Measurements from ENCODE around the gene PAQR4.
A peak's percentile ranks its signal among the peaks of the same experiment; 100 is the strongest.

Gene PAQR4

DNA sequence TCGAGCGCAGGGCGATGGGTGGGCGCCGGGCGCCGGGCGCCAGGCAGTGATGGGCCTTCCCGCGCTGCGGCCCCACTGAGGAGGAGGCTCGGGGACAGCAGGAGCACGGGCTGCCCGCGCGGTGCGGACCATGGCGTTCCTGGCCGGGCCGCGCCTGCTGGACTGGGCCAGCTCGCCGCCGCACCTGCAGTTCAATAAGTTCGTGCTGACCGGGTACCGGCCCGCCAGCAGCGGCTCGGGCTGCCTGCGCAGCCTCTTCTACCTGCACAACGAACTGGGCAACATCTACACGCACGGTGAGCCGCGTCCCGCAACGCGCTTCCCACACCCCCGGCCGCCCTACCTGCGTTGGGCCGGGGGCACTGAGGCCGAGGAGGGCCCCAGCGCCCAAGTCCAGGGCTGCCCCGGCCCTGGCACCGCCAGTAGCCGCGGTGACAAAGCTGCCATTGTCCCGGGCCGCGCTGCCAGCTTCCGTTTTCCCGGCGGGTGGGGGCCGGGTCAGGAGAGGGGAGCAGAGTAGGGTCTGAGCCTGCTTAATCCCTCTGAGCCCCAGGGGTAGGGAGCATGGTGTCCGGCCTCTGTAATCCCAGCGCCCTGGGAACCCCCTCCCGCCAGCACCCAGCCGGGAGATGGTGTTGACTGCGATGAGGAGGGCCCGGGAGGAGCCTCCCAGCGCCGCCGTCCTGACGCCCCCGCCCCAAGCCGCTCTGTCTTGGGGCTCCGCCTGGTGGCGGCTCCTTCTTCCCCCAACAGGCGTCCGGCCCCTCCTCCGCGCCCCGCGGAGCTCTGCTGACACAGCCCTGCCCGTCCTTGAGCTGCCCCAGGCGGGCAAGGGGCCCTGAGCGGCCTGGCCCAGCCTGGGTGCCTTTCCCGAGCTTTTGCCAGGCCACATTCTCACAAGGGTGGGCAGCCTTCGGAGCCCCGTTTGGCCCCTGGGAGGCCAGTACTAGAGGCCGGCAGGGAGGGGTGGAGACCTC is 685 bp downstream of the PAQR4 start (continued):
- TF ChIP-seq, protein P1, sequence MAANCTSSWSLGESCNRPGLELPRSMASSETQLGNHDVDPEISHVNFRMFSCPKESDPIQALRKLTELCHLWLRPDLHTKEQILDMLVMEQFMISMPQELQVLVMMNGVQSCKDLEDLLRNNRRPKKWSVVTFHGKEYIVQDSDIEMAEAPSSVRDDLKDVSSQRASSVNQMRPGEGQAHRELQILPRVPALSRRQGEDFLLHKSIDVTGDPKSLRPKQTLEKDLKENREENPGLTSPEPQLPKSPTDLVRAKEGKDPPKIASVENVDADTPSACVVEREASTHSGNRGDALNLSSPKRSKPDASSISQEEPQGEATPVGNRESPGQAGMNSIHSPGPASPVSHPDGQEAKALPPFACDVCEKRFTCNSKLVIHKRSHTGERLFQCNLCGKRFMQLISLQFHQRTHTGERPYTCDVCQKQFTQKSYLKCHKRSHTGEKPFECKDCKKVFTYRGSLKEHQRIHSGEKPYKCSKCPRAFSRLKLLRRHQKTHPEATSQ (tag by site-specific recombination; IDR thresholded peaks at IDR 0.05), result no peak
- TF ChIP-seq ZNF140 (tag by site-specific recombination; IDR thresholded peaks at IDR 0.05) (no peak), ZNF354C (tag by site-specific recombination; IDR thresholded peaks at IDR 0.05; ENCODE audit: borderline replicate concordance, low read depth) (no peak), ZNF449 (tag by site-specific recombination; IDR thresholded peaks at IDR 0.05) (peak; percentile 33; the same call in 1 of the 2 replicates), ZNF404 (tag by site-specific recombination; IDR thresholded peaks at IDR 0.05) (no peak), GLI2 (tag by site-specific recombination; IDR thresholded peaks at IDR 0.05; ENCODE audit: borderline replicate concordance, low read depth) (no peak), GLIS2 (tag by site-specific recombination; IDR thresholded peaks at IDR 0.05) (peak; percentile 92), ZNF560 (tag by site-specific recombination; IDR thresholded peaks at IDR 0.05; ENCODE audit: borderline replicate concordance) (no peak), ZNF510 (tag by site-specific recombination; IDR thresholded peaks at IDR 0.05; ENCODE audit: insufficient replicate concordance) (no peak), ZNF792 (tag by site-specific recombination; IDR thresholded peaks at IDR 0.05) (no peak), BCL11A (tag by site-specific recombination; IDR thresholded peaks at IDR 0.05; ENCODE audit: low read depth) (peak; percentile 65; the same call in 1 of the 2 replicates), ZSCAN16 (tag by site-specific recombination; IDR thresholded peaks at IDR 0.05) (no peak), KLF1 (tag by site-specific recombination; IDR thresholded peaks at IDR 0.05) (peak; percentile 78), ZNF274 (IDR thresholded peaks at IDR 0.05; ENCODE audit: low read length) (no peak), ZNF274 (tag by site-specific recombination; IDR thresholded peaks at IDR 0.05; ENCODE audit: borderline replicate concordance) (no peak), PRDM10 (tag by site-specific recombination; IDR thresholded peaks at IDR 0.05) (peak; percentile 81), ZSCAN23 (tag by site-specific recombination; IDR thresholded peaks at IDR 0.05) (no peak), KLF7 (tag by site-specific recombination; IDR thresholded peaks at IDR 0.05; ENCODE audit: borderline replicate concordance) (peak; percentile 62; the same call in 1 of the 2 replicates), ZNF37A (tag by site-specific recombination; IDR thresholded peaks at IDR 0.05) (no peak), ZIC2 (tag by site-specific recombination; IDR thresholded peaks at IDR 0.05) (peak; percentile 96), ZNF530 (tag by site-specific recombination; IDR thresholded peaks at IDR 0.05; ENCODE audit: low read depth) (no peak)
- TF ChIP-seq, protein P2, sequence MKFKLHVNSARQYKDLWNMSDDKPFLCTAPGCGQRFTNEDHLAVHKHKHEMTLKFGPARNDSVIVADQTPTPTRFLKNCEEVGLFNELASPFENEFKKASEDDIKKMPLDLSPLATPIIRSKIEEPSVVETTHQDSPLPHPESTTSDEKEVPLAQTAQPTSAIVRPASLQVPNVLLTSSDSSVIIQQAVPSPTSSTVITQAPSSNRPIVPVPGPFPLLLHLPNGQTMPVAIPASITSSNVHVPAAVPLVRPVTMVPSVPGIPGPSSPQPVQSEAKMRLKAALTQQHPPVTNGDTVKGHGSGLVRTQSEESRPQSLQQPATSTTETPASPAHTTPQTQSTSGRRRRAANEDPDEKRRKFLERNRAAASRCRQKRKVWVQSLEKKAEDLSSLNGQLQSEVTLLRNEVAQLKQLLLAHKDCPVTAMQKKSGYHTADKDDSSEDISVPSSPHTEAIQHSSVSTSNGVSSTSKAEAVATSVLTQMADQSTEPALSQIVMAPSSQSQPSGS (tag by site-specific recombination; IDR thresholded peaks at IDR 0.05; ENCODE audit: low read depth), result no peak
- TF ChIP-seq, protein P3, sequence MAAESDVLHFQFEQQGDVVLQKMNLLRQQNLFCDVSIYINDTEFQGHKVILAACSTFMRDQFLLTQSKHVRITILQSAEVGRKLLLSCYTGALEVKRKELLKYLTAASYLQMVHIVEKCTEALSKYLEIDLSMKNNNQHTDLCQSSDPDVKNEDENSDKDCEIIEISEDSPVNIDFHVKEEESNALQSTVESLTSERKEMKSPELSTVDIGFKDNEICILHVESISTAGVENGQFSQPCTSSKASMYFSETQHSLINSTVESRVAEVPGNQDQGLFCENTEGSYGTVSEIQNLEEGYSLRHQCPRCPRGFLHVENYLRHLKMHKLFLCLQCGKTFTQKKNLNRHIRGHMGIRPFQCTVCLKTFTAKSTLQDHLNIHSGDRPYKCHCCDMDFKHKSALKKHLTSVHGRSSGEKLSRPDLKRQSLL (tag by site-specific recombination; IDR thresholded peaks at IDR 0.05), result peak; percentile 52; the same call in 1 of the 2 replicates
- TF ChIP-seq, protein P4, sequence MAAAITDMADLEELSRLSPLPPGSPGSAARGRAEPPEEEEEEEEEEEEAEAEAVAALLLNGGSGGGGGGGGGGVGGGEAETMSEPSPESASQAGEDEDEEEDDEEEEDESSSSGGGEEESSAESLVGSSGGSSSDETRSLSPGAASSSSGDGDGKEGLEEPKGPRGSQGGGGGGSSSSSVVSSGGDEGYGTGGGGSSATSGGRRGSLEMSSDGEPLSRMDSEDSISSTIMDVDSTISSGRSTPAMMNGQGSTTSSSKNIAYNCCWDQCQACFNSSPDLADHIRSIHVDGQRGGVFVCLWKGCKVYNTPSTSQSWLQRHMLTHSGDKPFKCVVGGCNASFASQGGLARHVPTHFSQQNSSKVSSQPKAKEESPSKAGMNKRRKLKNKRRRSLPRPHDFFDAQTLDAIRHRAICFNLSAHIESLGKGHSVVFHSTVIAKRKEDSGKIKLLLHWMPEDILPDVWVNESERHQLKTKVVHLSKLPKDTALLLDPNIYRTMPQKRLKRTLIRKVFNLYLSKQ (tag by site-specific recombination; IDR thresholded peaks at IDR 0.05; ENCODE audit: borderline replicate concordance), result no peak

Measured in HEK293 (cell line).